Mucosa of stomach (tissue), 1 donor: Measurements from ENCODE around the gene PIK3CD.

ENCODE experiments used
- H3K27me3 ChIP-seq: one replicate; pipeline ENCODE4 v1.7.0; 2013; ENCODE audit warnings: mild to moderate bottlenecking, low read length; ENCODE audit not compliant: control insufficient read depth, insufficient read depth
- H3K36me3 ChIP-seq: one replicate; pipeline ENCODE4 v1.7.0; 2013; ENCODE audit warnings: low read length; ENCODE audit not compliant: control insufficient read depth, insufficient read depth
- H3K4me1 ChIP-seq: one replicate; pipeline ENCODE4 v1.7.0; 2013; ENCODE audit warnings: mild to moderate bottlenecking, low read length; ENCODE audit not compliant: control insufficient read depth, insufficient read depth
- H3K4me3 ChIP-seq: one replicate; pipeline ENCODE4 v1.7.0; 2013; ENCODE audit warnings: low read length
- H3K9ac ChIP-seq: one replicate; pipeline ENCODE4 v1.7.0; 2013; ENCODE audit warnings: mild to moderate bottlenecking, low read length, moderate library complexity
- H3K9me3 ChIP-seq: one replicate; pipeline ENCODE4 v1.7.0; 2013; ENCODE audit warnings: mild to moderate bottlenecking, low read length, moderate library complexity; ENCODE audit not compliant: control insufficient read depth
- donor health status: Pancreatic carcinoma.

Gene PIK3CD

GRCh38 chr1:9719978-9720722, 68.6 kb downstream of the PIK3CD start:
- Histone ChIP-seq H3K36me3 (no peaks in the 10 kb centered on the region), H3K27me3 (no peaks in the 10 kb centered on the region), H3K9me3 (no peaks in the 10 kb centered on the region), H3K9ac (no peak overlapping the region), H3K4me3 (no peak overlapping the region), H3K4me1 (no peaks in the 10 kb centered on the region)

- H3K4me3 ChIP-seq = no peak overlapping the region
- H3K27me3 ChIP-seq = no peaks in the 10 kb centered on the region
- H3K9me3 ChIP-seq = no peaks in the 10 kb centered on the region
- no peaks in the 10 kb centered on the region for H3K36me3 ChIP-seq
- H3K9ac ChIP-seq = no peak overlapping the region
- H3K4me1 ChIP-seq = no peaks in the 10 kb centered on the region
Measured at GRCh38 chr1:9720785-9721605, 69.5 kb downstream of the PIK3CD start.

GRCh38 chr1:9721606-9722377, 70.3 kb downstream of the PIK3CD start:
- no peaks in the 10 kb centered on the region for H3K36me3 ChIP-seq
- H3K9ac ChIP-seq = no peak overlapping the region
- H3K4me1 ChIP-seq = no peaks in the 10 kb centered on the region
- H3K9me3 ChIP-seq = no peaks in the 10 kb centered on the region
- no peaks in the 10 kb centered on the region for H3K27me3 ChIP-seq
- no peak overlapping the region for H3K4me3 ChIP-seq

GRCh38 chr1:9722378-9722749, 70.8 kb downstream of the PIK3CD start:
- Histone ChIP-seq H3K9ac (no peak overlapping the region), H3K4me1 (no peaks in the 10 kb centered on the region), H3K36me3 (no peaks in the 10 kb centered on the region), H3K27me3 (no peaks in the 10 kb centered on the region), H3K4me3 (no peak overlapping the region), H3K9me3 (no peaks in the 10 kb centered on the region)

- no peak overlapping the region for H3K9ac ChIP-seq
- no peaks in the 10 kb centered on the region for H3K27me3 ChIP-seq
- H3K36me3 ChIP-seq = no peaks in the 10 kb centered on the region
- no peaks in the 10 kb centered on the region for H3K4me1 ChIP-seq
- H3K9me3 ChIP-seq = no peaks in the 10 kb centered on the region
- no peak overlapping the region for H3K4me3 ChIP-seq
Measured at GRCh38 chr1:9723068-9723805, 71.7 kb downstream of the PIK3CD start.

- Histone ChIP-seq H3K27me3 (no peaks in the 10 kb centered on the region), H3K4me3 (no peak overlapping the region), H3K9me3 (no peaks in the 10 kb centered on the region), H3K4me1 (no peaks in the 10 kb centered on the region), H3K36me3 (no peaks in the 10 kb centered on the region), H3K9ac (no peak overlapping the region)
Measured at GRCh38 chr1:9723926-9724325, 72.4 kb downstream of the PIK3CD start.

GRCh38 chr1:9724706-9725476, 73.4 kb downstream of the PIK3CD start:
- H3K36me3 ChIP-seq = no peaks in the 10 kb centered on the region
- no peaks in the 10 kb centered on the region for H3K9me3 ChIP-seq
- H3K27me3 ChIP-seq = no peaks in the 10 kb centered on the region
- H3K4me1 ChIP-seq = no peaks in the 10 kb centered on the region
- no peak overlapping the region for H3K4me3 ChIP-seq
- no peak overlapping the region for H3K9ac ChIP-seq

- no peaks in the 10 kb centered on the region for H3K4me1 ChIP-seq
- H3K9me3 ChIP-seq = no peaks in the 10 kb centered on the region
- H3K4me3 ChIP-seq = no peak overlapping the region
- no peak overlapping the region for H3K9ac ChIP-seq
- H3K36me3 ChIP-seq = peaks cover 7% of the 10 kb centered on the region
- no peaks in the 10 kb centered on the region for H3K27me3 ChIP-seq
Measured at GRCh38 chr1:9726406-9726805, 74.9 kb downstream of the PIK3CD start.

- Histone ChIP-seq H3K36me3 (peaks cover 9% of the 10 kb centered on the region), H3K9me3 (no peaks in the 10 kb centered on the region), H3K4me3 (no peak overlapping the region), H3K27me3 (no peaks in the 10 kb centered on the region), H3K4me1 (no peaks in the 10 kb centered on the region), H3K9ac (no peak overlapping the region)
Measured at GRCh38 chr1:9726905-9727595, 75.5 kb downstream of the PIK3CD start.

- peaks cover 19% of the 10 kb centered on the region for H3K36me3 ChIP-seq
- H3K27me3 ChIP-seq = no peaks in the 10 kb centered on the region
- H3K9me3 ChIP-seq = no peaks in the 10 kb centered on the region
Measured at GRCh38 chr1:9728451-9729295, 77.1 kb downstream of the PIK3CD start.

More at GRCh38 chr1:9728451-9729295, 77.1 kb downstream of the PIK3CD start:
- Histone ChIP-seq H3K9ac (no peak overlapping the region), H3K4me3 (no peak overlapping the region), H3K4me1 (no peaks in the 10 kb centered on the region)
